Frontal cortex (tissue), 4 donors: ENCODE results near the gene DIAPH1. TPM values are rescaled to one million over a fixed set of nuclear protein-coding genes. Genes with fewer than 3 reads are reported as not detected.

ENCODE experiments used
- DNase-seq, 2 donors: peaks; one replicate each; pipeline ENCODE4 v3.0.0; 2012; ENCODE audit warnings: low spot score in 2 of 2
- FAIRE-seq: peaks from 2 replicates; lab custom pipeline; 2012; peaks lifted over from hg19 to GRCh38; lab: Jason Lieb, UNC
- total RNA-seq: library from RNA; depleted of rRNA; stranded (reverse); fragments of >200 nt; gene quantifications from one replicate; pipeline ENCODE4 v1.2.3, GENCODE V29; 2014
- donor health status: control.
- donor health status: control.
- donor health status: control.

Gene DIAPH1
- total RNA-seq, 1 donor from 2014 or later = 22.4 TPM

DNA sequence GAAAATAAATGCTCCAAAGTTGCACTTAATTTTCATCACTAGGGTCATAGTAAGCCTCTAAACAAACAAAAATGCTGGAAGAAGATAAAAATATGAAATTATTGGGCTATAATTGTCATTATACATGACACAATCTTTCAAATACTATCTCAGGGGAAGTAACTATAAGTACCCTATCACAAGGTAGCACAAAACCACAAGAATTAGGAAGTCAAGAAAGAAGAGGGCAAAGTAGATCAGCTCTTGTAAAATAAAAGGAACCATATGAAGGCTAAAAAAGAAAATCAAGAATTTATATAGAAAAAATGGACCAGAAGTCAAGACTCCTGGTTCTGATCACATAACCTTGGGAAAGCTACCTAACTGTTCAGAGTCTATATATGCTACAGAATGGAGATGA is 48.1 kb downstream of the DIAPH1 start:
- DNase-seq (no peak), FAIRE-seq (no peak)

- FAIRE-seq (no peak), DNase-seq (no peak)
Observed at GRCh38 chr5:141567513-141568117, 51.2 kb downstream of the DIAPH1 start.

DNA sequence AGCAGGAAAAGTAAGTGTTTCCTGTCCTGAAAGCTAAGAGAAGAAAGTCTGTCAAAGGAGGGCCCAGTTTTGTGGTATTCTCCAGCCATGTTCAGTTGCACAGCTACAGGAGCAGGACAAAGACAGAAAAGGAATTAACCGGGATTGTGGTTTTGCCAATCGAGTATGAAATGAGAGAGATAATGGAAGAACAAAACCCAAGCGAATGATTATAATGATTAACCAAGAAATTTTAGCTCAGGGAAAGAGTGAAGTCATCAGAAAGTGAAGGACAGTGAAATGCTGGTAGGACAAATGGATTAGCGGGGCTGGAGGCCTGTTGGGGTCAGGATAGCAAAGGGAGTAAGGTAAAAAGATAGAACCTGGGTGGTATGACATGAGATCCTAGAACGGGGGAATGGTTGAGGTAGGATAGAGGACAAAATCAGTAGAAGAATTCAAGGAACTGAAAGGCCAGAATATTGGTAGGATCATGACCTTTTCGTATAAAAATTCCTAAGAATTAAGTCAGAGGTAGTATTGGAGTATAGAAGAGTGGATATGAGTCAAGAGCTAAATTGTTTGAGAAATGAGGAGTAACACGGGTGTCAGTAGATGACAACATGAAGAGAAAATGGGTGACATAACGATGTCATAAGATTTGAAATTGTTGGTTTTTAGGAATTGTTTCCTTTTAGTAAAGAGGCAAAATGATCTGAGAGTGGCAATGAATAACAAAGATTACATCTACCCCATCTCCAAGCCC is 52.8 kb downstream of the DIAPH1 start:
- FAIRE-seq = no peak
- DNase-seq = no peak

DNA sequence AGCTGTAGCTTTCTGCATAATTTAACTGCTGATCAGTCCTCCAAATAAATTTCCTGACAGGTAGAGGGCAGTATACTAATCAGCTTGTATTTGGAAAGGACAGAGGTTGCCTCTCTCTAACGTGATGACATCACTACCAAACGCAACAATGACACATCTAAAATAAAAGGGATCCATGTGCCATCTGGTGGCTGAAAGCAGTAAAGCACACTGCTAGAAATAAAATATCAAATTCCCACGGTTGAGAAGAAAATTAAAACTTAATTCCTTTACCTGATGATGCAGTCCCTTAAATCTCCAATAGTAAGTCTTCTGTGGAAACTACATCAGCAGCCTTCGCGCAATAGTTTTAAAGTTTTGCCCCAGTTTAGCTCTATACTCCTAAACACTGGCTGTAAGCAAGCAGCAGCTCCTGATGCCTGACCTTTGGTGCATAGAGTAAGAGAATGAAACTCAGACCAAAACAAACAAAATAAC is 54.5 kb downstream of the DIAPH1 start:
- DNase-seq (peak; percentile 46 to 49), FAIRE-seq (peak; percentile 99)

DNA sequence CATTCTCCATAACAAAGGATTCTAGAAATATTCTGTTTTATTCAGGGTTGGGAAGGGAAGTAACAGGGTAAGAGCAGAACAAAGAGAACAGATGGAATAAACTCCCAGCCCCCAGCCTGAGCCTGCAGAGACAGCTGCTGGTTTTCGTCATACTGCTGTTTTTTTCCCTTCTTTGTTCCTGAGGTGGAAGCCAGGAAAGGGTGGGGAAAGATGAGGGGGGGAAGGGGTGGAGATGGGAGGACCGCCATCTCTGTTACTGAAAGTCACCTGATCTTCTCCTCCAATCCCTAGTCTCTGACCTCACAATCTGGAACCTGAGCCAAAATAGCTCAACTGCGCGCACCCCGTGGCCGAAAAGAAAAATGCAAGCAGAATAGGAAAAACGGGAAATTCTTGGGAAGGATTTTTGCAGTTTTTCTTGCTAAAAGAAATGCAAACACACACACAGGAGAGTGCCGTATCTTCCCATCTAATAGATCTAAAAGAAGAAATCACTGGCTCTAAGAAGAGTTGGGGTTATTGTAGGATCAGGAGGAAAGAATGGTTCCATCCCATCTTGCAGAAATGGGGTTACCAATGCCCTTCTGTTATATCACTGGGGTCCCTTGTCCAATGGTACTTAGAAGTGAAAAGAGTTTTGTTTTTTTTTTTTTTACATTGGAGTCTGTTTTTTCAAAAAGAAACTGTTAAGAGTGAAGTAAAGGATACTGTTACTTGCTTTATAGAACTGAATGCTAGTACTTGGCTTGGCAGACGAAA is 57.9 kb downstream of the DIAPH1 start:
- DNase-seq (peak; percentile 39 to 41), FAIRE-seq (peak; percentile 60)

GRCh38 chr5:141560151-141560550 is 58.6 kb downstream of the DIAPH1 start:
- FAIRE-seq = no peak
- DNase-seq = no peak

DNA sequence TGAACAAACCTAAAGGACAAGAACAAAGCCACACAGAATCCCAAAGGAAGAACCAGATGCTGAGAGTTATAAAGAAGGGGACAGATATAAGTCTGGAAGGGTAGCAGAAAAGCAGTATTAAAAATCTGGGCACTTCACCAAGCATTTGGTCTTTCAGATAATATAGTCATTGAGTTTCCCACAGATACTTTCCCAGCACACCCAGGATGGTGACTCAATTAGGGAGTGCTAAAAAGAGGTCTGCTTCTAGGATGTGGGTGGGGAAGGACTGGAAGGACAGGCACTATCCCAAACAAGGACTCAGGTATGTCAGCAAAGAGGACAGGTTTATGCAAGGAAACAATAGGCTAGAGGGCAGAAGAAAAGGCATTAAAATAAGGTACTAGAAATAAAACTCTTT is 59.3 kb downstream of the DIAPH1 start:
- FAIRE-seq (no peak), DNase-seq (no peak)

DNA sequence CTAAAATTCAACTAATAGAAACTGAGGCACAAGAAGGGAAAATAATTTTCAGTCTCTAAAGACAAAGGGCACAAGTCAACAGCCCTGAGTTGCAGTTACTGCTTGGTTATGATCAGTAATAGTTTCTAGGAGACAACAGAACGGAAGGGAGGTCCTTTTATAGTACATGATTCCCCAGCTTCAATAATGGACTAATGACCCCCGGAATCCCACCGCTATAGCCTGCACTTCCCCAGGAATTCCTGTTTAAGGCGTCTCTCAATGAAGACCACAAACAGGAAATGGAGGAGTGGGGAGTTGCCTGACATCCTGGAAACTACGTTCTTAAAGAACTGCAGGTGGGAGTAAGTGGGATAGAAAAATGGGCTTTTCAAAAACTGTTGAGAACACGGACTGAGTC is 60.6 kb downstream of the DIAPH1 start:
- FAIRE-seq (no peak), DNase-seq (no peak)

DNA sequence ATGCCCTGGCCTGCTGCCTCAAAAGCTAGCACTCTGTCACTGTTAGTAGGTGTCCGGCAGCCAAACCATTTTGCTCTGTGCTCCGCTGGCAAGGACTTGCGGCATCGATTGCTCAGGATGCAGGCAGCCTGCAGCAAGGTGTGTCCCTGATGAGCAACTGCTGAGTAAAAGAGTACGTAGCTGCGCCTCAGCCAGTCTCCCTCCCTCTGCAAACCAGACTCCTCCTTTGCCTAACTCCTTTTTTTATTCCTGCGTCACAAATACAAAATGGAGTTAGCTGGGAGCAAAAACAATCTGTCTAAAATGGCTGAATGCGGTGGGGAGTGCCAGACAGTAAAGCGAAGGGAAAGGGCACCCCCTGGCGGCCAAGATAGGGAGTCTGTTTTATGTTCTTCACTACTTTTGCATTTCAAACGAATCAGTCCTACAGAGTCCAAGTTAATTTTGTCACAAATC is 61.1 kb downstream of the DIAPH1 start:
- FAIRE-seq = peak; percentile 17
- DNase-seq = peak; percentile 6 to 32

GRCh38 chr5:141547921-141548320 is 70.9 kb downstream of the DIAPH1 start:
- FAIRE-seq = no peak

GRCh38 chr5:141547488-141547887 is 71.3 kb downstream of the DIAPH1 start:
- FAIRE-seq (no peak), DNase-seq (no peak)

More at GRCh38 chr5:141547921-141548320, 70.9 kb downstream of the DIAPH1 start:
- DNase-seq = no peak

- FAIRE-seq (no peak), DNase-seq (no peak)
Observed at GRCh38 chr5:141543053-141543452, 75.7 kb downstream of the DIAPH1 start.

- FAIRE-seq = no peak
- DNase-seq = no peak
Observed at GRCh38 chr5:141534492-141535213, 84.1 kb downstream of the DIAPH1 start.

GRCh38 chr5:141533897-141534296 is 84.9 kb downstream of the DIAPH1 start:
- FAIRE-seq = no peak
- DNase-seq = no peak

- FAIRE-seq (no peak), DNase-seq (no peak)
Observed at GRCh38 chr5:141532726-141533125, 86.1 kb downstream of the DIAPH1 start.

DNA sequence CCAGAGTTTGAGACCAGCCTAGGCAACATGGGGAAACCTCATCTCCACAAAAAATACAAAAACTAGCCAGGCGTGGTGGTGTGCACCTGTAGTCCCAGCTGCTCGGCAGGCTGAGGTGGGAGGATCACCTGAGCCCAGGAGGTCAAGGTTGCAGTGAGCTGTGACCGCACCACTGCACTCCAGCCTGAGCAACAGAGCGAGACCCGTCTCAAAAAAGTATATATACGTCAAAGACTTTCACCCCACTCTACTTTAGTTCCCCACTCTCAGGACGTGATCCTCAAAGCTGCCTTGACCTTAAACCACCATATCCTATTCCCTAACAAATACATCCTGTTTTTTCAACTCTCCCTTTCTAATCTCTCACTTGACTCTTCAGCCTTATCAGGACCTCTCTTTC is 88.9 kb downstream of the DIAPH1 start:
- DNase-seq (no peak), FAIRE-seq (no peak)

GRCh38 chr5:141529002-141529401 is 89.8 kb downstream of the DIAPH1 start:
- DNase-seq (no peak), FAIRE-seq (no peak)

GRCh38 chr5:141528291-141528984 is 90.4 kb downstream of the DIAPH1 start:
- no peak for FAIRE-seq
- no peak for DNase-seq

- DNase-seq (no peak), FAIRE-seq (no peak)
Observed at GRCh38 chr5:141527426-141527825, 91.4 kb downstream of the DIAPH1 start.
